IMR-90 (cell line): ENCODE measurements around the gene FAM53B.

ENCODE experiments used
- CEBPB ChIP-seq: IDR thresholded peaks from 2 replicates; pipeline ENCODE4 v1.6.1; 2012; ENCODE audit warnings: low read depth, low read length, improper control_type of control experiment
- MXI1 ChIP-seq: IDR thresholded peaks from 2 replicates; pipeline ENCODE4 v1.6.1; 2012; ENCODE audit warnings: low read depth, mild to moderate bottlenecking, low read length, moderate library complexity, borderline replicate concordance
- POLR2A ChIP-seq: IDR thresholded peaks from 2 replicates; pipeline ENCODE4 v1.6.1; 2012; ENCODE audit warnings: mild to moderate bottlenecking, low read depth, low read length
- SMC3 ChIP-seq: fragments of 150-350 bp; IDR thresholded peaks from 2 replicates; pipeline ENCODE4 v1.6.1; 2016; ENCODE audit warnings: low read depth, mild to moderate bottlenecking, antibody characterized with exemption, low read length, moderate library complexity
- TF ChIP-seq, protein P1 (sequence below): conservative IDR thresholded peaks from 2 replicates; pipeline ENCODE4 v1.5.1; 2012; ENCODE audit warnings: mild to moderate bottlenecking, low read depth, low read length, improper control_type of control experiment
- TF ChIP-seq, protein P2 (sequence below): fragments of 150-350 bp; IDR thresholded peaks from 2 replicates; pipeline ENCODE4 v1.6.1; 2017; ENCODE audit warnings: mild to moderate bottlenecking, antibody characterized with exemption, low read length, low read depth

- TF ChIP-seq, protein P1, sequence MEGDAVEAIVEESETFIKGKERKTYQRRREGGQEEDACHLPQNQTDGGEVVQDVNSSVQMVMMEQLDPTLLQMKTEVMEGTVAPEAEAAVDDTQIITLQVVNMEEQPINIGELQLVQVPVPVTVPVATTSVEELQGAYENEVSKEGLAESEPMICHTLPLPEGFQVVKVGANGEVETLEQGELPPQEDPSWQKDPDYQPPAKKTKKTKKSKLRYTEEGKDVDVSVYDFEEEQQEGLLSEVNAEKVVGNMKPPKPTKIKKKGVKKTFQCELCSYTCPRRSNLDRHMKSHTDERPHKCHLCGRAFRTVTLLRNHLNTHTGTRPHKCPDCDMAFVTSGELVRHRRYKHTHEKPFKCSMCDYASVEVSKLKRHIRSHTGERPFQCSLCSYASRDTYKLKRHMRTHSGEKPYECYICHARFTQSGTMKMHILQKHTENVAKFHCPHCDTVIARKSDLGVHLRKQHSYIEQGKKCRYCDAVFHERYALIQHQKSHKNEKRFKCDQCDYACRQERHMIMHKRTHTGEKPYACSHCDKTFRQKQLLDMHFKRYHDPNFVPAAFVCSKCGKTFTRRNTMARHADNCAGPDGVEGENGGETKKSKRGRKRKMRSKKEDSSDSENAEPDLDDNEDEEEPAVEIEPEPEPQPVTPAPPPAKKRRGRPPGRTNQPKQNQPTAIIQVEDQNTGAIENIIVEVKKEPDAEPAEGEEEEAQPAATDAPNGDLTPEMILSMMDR = no peak
- TF ChIP-seq POLR2A = no peak
- no peak for TF ChIP-seq MXI1
- TF ChIP-seq CEBPB = no peak
- no peak for TF ChIP-seq SMC3
- TF ChIP-seq, protein P2, sequence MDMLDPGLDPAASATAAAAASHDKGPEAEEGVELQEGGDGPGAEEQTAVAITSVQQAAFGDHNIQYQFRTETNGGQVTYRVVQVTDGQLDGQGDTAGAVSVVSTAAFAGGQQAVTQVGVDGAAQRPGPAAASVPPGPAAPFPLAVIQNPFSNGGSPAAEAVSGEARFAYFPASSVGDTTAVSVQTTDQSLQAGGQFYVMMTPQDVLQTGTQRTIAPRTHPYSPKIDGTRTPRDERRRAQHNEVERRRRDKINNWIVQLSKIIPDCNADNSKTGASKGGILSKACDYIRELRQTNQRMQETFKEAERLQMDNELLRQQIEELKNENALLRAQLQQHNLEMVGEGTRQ = no peak
Observed at GRCh38 chr10:124602121-124602561, 142.0 kb downstream of the FAM53B start.
